Sigmoid colon (tissue), 7 donors: ENCODE data around the gene IL17REL. TPM values are rescaled to one million over a fixed set of nuclear protein-coding genes. Genes with fewer than 3 reads are reported as not detected.

Experiments used
- DNase-seq: peaks from one replicate; pipeline ENCODE4 v3.0.0-alpha.2; 2019
- H3K27ac ChIP-seq, 4 donors: fragments of 200-600 bp; sonication (generic); one replicate each; pipeline ENCODE4 v1.5.1; 2016 to 2019; ENCODE audit warnings: mild to moderate bottlenecking in 1 of 4
- H3K27me3 ChIP-seq, 3 donors: fragments of 200-600 bp; sonication (generic); one replicate each; pipeline ENCODE4 v1.5.1; 2019; ENCODE audit warnings: mild to moderate bottlenecking in 1 of 3
- H3K36me3 ChIP-seq, 4 donors: fragments of 200-600 bp; sonication (generic); one replicate each; pipeline ENCODE4 v1.5.1; 2016 to 2019
- H3K4me1 ChIP-seq, 4 donors: fragments of 200-600 bp; sonication (generic); one replicate each; pipeline ENCODE4 v1.5.1; 2017 to 2019
- H3K4me3 ChIP-seq, 4 donors: fragments of 200-600 bp; sonication (generic); one replicate each; pipeline ENCODE4 v1.5.1; 2017 to 2019; ENCODE audit warnings: mild to moderate bottlenecking in 2 of 4, moderate library complexity in 1 of 4
- H3K9me3 ChIP-seq, 4 donors: fragments of 200-600 bp in 3 of 4; sonication (generic) in 3 of 4; one replicate each; pipeline versions ENCODE4 v1.5.1 to v1.6.1; 2013 to 2019
- EP300 ChIP-seq, 4 donors: sonication (generic); formaldehyde crosslinking; IDR thresholded peaks; one replicate each; pipeline ENCODE4 v1.6.1; 2017; ENCODE audit warnings: antibody characterized with exemption in 4 of 4
- POLR2A ChIP-seq, 2 donors: fragments of 450-650 bp; IDR thresholded peaks; one replicate each; pipeline ENCODE4 v1.6.1; 2016; ENCODE audit warnings: antibody characterized with exemption in 2 of 2, mild to moderate bottlenecking in 2 of 2, moderate library complexity in 2 of 2
- POLR2AphosphoS5 ChIP-seq, 4 donors: sonication (generic); formaldehyde crosslinking; IDR thresholded peaks; one replicate each; pipeline ENCODE4 v1.6.1; 2017; ENCODE audit warnings: antibody characterized with exemption in 4 of 4
- WGBS, 2 donors: extraction: QIAGEN DNeasy Blood & Tissue Kit; methylation state at CpG; one replicate each; pipeline ENCODE4 v1.1.7; 2013; 5-methylcytosine and 5-hydroxymethylcytosine counted together
- intact Hi-C: fragments of 100-400 bp; cut with DNase I; formaldehyde crosslinking; loops from one replicate; pipeline ENCODE4 v1.15.1; 2023
- polyA plus RNA-seq, 3 donors: library from polyadenylated mRNA; stranded (reverse); fragments of 200-250 nt; gene quantifications; one replicate each; pipeline ENCODE4 v1.2.3, GENCODE V29; 2013
- total RNA-seq, 4 donors: library from RNA; depleted of rRNA; stranded (reverse); fragments of >200 nt; gene quantifications; one replicate each; pipeline ENCODE4 v1.1.0, GENCODE V29; 2016
- TF ChIP-seq, protein P1 (sequence below), 4 experiments: fragments of 450-650 bp in 3 of 4; fragments of 200-600 bp in 1 of 4; IDR thresholded peaks; one replicate each; pipeline ENCODE4 v1.5.1; 2016 to 2019; ENCODE audit warnings: antibody characterized with exemption in 4 of 4, mild to moderate bottlenecking in 3 of 4, moderate library complexity in 2 of 4
- donor health status: healthy with polysubstance abuse.
- donor health status: Bipolar disorder and iron deficiency.
- donor health status: healthy.

The IL17REL gene
- total and polyA plus RNA-seq, 7 donors = 1.6 TPM; not detected in 6

DNA sequence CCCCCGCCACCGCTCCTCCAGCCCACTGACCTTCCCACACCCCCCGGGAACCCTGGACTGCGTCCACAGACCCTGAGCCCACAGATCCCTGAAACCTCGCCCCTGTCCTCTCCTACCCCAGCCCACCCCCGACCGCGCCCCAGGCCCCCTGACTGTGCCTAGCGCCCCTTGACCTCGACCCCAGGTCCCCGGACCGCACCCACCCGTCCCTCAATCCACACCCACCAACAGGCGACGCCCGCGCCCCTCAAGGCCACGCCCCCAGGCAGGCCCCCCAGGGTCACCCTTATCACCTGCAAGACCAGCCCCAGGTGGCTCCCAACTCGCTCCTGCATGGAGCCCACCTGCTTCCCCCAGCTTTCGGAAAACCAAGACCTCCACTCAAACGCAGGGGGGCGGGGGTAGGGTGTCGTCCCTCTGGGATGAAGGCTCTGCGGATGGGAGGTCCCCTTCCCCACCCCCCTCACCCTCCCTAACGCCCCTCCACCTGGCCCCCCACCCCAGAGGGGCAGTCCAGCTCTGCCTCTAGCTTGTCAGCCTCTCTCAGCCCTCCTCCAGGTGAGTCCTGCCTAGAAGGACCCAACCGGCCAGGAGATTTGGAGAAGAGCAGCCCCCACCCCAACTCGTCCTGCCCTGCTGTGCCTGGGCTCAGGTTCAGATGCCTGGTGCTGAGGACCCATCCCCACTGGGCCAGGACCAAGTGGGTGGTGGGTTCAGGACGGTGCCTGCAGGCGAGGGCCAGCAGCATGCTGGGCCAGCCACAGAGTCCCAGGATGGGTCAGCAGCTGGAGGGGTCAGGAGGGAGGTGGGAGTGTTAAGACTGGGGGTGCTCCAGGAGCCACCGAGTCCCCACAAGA, 3.1 kb upstream of the IL17REL start:
- Histone ChIP-seq H3K4me3 (no peak overlapping the region), H3K27me3 (peaks cover 39 to 83% (median 69%) of the 10 kb centered on the region in 3 donors), H3K4me1 (peaks cover 0 to 18% (median 17%) of the 10 kb centered on the region in 4 donors), H3K36me3 (no peaks in the 10 kb centered on the region), H3K9me3 (peaks cover 0 to 4% (median 0%) of the 10 kb centered on the region in 4 donors), H3K27ac (no peak overlapping the region)
- peak; percentile 57 for DNase-seq
- WGBS, 2 donors = 31 to 51% methylated on average over 30 of the region's 30 CpGs
- intact Hi-C loops = no loop called here
- TF ChIP-seq, protein P1, sequence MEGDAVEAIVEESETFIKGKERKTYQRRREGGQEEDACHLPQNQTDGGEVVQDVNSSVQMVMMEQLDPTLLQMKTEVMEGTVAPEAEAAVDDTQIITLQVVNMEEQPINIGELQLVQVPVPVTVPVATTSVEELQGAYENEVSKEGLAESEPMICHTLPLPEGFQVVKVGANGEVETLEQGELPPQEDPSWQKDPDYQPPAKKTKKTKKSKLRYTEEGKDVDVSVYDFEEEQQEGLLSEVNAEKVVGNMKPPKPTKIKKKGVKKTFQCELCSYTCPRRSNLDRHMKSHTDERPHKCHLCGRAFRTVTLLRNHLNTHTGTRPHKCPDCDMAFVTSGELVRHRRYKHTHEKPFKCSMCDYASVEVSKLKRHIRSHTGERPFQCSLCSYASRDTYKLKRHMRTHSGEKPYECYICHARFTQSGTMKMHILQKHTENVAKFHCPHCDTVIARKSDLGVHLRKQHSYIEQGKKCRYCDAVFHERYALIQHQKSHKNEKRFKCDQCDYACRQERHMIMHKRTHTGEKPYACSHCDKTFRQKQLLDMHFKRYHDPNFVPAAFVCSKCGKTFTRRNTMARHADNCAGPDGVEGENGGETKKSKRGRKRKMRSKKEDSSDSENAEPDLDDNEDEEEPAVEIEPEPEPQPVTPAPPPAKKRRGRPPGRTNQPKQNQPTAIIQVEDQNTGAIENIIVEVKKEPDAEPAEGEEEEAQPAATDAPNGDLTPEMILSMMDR (IDR thresholded peaks at IDR 0.05) = no peak
- TF ChIP-seq EP300 (IDR thresholded peaks at IDR 0.05) (no peak), POLR2A (IDR thresholded peaks at IDR 0.05) (no peak), POLR2AphosphoS5 (IDR thresholded peaks at IDR 0.05) (no peak)

DNA sequence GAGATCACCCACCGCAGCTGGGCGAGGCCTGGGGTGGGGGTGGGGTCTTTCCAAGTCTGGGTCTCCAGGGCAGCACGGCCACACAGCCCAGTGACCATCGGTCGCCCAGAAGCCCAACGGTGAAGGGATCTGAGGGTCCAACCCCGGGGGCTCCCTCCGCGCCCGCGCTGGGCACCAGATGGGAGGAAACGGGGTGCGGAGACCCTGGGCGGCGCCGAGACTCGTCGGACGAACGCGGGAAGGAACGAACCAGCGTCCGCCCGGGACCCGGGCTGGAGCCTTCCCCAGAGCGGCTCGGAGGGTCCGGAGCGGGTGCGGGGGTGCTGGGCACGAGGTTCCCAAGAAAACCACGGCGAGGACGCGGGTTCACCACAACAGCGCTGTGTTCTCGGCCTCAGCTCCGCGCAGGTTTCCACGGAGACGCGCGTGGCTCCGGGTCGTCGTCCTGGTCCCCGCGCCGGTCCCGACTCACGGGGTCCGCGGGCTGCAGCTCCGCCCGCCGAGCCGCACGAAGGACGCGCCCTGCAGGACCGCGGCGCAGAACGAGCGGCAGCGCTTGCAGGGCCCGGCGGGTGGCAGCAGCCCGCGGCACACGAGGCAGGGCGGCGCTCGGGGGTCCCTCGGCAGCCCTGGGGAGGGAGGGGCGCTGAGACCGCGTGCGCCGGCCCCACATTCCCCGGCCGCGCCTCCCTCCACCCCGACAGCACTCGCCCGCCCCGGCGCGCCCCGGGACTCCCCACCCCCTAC, 2.3 kb upstream of the IL17REL start:
- peaks cover 0 to 4% (median 0%) of the 10 kb centered on the region in 4 donors for H3K9me3 ChIP-seq
- no peak overlapping the region for H3K4me3 ChIP-seq
- H3K4me1 ChIP-seq = peaks cover 0 to 24% (median 21%) of the 10 kb centered on the region in 4 donors
- H3K27ac ChIP-seq = no peak overlapping the region
- intact Hi-C loops = no loop called here
- DNase-seq = peak; percentile 41
- TF ChIP-seq POLR2AphosphoS5 (IDR thresholded peaks at IDR 0.05) = no peak
- TF ChIP-seq, protein P1 (IDR thresholded peaks at IDR 0.05) = no peak
- no peak for TF ChIP-seq EP300 (IDR thresholded peaks at IDR 0.05)
- TF ChIP-seq POLR2A (IDR thresholded peaks at IDR 0.05) = no peak
- no peaks in the 10 kb centered on the region for H3K36me3 ChIP-seq
- WGBS, 2 donors = 4% methylated on average over 90 to 91 of the region's 91 CpGs
- peaks cover 46 to 92% (median 77%) of the 10 kb centered on the region in 3 donors for H3K27me3 ChIP-seq

DNA sequence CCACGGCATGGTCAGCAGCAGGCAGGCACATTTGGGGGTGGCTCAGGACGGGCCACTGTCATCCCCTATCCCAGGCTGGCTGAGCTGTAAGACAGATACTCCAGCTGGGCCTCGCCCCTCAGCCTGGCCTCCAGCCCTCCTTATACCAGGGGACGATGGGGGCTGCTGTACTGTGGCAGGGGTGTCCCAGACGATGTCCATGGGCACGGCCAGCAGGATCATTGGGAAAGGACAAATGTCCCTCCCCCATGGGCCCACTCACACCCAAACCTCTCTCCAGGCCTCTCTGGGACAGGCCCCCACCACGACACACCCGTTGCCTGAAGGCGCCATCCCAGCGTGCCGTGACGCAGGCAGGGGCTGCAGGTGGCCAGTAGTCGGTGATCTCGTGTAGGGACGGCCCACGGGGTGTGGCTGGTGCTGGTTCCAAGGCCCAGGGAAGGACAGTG, 1.5 kb upstream of the IL17REL start:
- Histone ChIP-seq H3K36me3 (no peaks in the 10 kb centered on the region), H3K9me3 (peaks cover 0 to under 1% (median 0%) of the 10 kb centered on the region in 4 donors), H3K4me3 (no peak overlapping the region), H3K27me3 (peaks cover 46 to 92% (median 79%) of the 10 kb centered on the region in 3 donors), H3K27ac (no peak overlapping the region), H3K4me1 (peaks cover 0 to 24% (median 21%) of the 10 kb centered on the region in 4 donors)
- no peak for TF ChIP-seq POLR2A (IDR thresholded peaks at IDR 0.05)
- TF ChIP-seq EP300 (IDR thresholded peaks at IDR 0.05) = no peak
- TF ChIP-seq, protein P1 (IDR thresholded peaks at IDR 0.05) = no peak
- TF ChIP-seq POLR2AphosphoS5 (IDR thresholded peaks at IDR 0.05) = no peak
- peak; percentile 61 for DNase-seq
- 23 to 63% methylated on average over 16 of the region's 16 CpGs for WGBS, 2 donors
- intact Hi-C loops = no loop called here

DNA sequence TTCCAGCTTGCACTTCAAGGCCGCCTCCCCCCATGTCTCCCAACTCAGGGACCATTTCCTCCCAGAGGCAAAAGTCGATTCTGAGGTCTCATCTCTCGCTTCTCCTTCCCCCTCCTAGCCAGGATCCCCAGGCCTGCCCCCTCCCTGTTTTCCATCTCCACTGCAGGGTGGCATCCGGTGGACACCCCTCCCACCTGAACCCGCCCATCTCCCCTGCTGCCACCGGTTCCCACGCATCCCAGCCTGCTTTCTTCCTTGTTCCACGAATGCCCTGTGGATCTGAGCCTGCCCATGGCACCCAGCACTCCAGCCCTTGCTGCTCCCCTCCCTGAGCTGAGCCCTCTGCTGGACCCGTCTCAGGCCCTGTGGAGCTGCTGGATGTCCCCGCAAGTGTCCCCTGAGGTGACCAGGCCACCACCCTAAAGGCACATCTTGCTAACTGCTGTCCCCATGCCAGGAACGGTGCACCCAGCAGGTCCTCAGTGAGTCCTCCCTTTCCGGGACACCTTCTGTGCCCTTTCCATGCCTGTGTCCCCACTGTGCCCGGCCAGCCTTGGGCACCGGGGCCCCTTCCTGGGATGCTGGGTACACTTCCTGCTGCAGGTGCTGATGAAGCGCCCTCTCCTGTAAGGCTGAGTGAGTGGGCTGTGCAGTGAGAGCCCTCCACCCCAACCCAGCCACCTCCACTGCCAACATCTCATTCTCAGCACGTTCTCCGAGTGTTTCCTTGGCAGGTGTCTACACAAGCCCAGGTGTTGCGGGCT, 936 bp downstream of the IL17REL start:
- no peak overlapping the region for H3K4me3 ChIP-seq
- TF ChIP-seq POLR2A (IDR thresholded peaks at IDR 0.05) = no peak
- TF ChIP-seq, protein P1 (IDR thresholded peaks at IDR 0.05) = no peak
- TF ChIP-seq POLR2AphosphoS5 (IDR thresholded peaks at IDR 0.05) = no peak
- TF ChIP-seq EP300 (IDR thresholded peaks at IDR 0.05) = no peak
- DNase-seq = peak; percentile 42
- H3K27me3 ChIP-seq = peaks cover 45 to 74% (median 70%) of the 10 kb centered on the region in 3 donors
- H3K36me3 ChIP-seq = no peaks in the 10 kb centered on the region
- H3K9me3 ChIP-seq = no peaks in the 10 kb centered on the region
- WGBS, 2 donors = 25 to 59% methylated on average over 18 of the region's 18 CpGs
- peaks cover 0 to 24% (median 21%) of the 10 kb centered on the region in 4 donors for H3K4me1 ChIP-seq
- intact Hi-C loops = no loop called here
- H3K27ac ChIP-seq = no peak overlapping the region
